HG02852 (cell line): ENCODE results near the gene SYCP2.
"Not testable (repeated sequence)": the region's sequence is repeated elsewhere in the genome, so short reads cannot be mapped to it uniquely, and the experiment has no call there.

Source experiments
- ATAC-seq: cut with Tn5 transposase; IDR thresholded peaks from one replicate; pipeline ENCODE4 v1.9.1; 2021; ENCODE audit warnings: mild to moderate bottlenecking, moderate library complexity; ENCODE audit not compliant: unreplicated experiment

SYCP2 gene

DNA sequence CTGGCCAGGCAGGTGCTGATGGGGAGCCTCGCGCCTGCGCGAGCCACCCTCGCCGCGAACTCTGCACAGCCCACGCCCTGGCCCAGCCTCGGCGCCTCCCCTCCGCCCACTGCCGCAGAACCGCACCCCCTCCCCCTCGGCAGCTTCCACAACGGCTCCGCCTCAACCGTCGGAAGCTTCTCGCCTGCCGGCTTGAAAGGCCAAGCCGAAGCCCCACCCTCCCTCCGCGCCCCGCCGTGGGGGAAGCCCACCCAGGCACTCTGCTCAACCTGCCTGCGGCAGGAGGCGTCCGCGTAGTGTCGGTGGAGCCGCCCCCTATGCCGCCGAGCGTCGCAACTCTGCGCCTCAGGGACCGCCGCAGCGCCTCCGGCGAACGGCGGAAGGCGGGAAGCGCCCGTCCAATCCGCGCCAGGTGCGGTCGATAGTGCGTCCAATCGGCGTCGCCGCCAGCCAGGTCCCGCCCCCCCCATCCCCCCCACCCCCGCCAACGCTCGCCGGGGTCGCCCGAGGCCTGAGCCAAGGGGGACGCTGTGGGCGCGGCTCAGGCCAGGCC lies at the start of gene SYCP2:
Gene SYCP2 (minus strand): TSS at position 342 of the 553 bp plus-strand sequence. CDS start 11,224 bp downstream, outside the sequence.
- ATAC-seq, result peak; percentile 34

- ATAC-seq, result no peak
Observed at GRCh38 chr20:59983076-59983475, 49.6 kb upstream of the SYCP2 start.

- no peak for ATAC-seq
Observed at GRCh38 chr20:59977086-59977485, 43.6 kb upstream of the SYCP2 start.

DNA sequence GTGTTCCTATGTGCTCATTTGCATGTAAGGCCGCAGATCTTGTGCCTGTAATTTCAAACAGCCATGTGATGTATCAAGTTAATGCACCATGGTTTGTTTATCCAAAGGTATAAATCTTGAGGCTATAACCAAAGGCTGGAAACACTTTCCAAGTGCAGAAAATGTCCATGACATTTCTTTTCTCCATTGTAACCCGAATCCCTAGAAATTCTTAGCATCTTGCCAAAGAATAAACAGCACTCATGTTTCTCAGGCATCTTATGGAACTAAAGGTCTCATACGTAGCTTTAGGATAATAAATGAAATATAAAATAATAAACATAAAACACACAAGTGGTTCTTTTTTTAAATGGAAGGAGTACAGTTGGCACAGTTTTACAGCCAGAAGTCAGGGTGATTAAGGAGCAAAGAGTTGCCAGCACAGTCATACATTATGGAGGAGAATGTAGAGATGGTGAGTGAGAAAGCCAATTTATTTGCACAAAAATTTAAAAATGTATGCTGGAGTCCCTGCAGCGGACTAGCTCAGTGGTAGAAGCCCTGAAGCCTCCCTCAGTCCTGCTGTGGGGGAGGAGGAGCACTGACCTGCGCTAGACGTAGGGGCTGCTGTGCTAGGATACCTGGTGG lies 42.8 kb upstream of the SYCP2 start:
- ATAC-seq, result no peak

DNA sequence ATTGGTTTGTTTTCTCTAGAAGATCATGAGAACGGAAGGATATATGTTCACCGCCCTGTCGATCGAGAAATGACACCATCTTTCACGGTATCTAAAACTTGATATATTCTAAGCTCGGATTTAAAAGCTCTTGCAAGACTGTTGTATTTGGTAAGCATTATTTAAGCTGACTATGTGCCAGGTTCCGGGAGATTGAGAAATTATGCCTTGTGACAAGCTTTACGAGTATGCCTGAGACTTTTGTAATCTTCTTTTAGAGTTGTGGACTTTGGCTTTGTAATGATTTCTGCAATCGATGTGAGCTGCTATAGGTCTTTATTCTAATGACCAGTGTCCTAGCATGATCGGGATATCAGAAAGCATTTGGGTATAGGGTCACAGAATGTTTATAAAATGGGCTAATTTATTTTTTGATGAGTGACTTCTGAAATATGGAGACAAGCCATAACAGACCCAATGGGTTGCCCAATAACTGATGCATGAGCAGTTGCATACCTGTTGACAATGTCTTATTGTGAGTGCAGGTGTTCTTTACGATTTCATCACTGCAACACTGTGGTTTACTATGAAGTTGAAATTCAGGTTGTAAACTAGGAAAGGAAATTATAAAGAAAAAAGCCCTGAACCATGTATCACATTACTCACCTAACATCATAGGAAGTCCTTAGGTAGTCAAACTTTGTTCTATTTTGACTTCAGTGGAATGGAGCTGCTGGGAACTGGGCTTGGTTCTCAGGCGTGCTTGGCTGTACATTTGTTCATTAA lies 38.8 kb upstream of the SYCP2 start:
- no peak for ATAC-seq

GRCh38 chr20:59971428-59971827 lies 38.0 kb upstream of the SYCP2 start:
- no peak for ATAC-seq

DNA sequence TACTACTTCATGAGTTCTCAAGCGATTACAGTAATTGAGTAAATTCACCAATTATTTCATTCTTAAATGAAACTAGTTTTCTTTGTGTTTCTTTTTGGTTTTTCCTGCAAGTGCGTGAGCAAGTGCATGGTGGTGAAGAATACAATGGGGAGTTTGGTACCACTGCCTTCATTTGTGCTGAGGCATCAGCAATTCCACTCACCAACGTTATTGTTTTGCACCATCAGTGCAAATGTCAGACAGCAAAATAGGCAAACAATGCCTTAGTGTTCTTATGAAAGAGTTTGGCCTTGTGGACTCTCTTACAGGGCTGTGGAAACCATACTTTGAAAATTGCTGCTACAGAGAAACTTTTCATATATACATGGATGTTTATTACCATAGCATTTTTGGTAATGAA lies 33.0 kb upstream of the SYCP2 start:
- no peak for ATAC-seq

- no peak for ATAC-seq
Observed at GRCh38 chr20:59962155-59962554, 28.7 kb upstream of the SYCP2 start.

- ATAC-seq, result no peak
Observed at GRCh38 chr20:59961423-59961822, 28.0 kb upstream of the SYCP2 start.

- ATAC-seq, result no peak
Observed at GRCh38 chr20:59958626-59959025, 25.2 kb upstream of the SYCP2 start.

- ATAC-seq, result no peak
Observed at GRCh38 chr20:59958123-59958522, 24.7 kb upstream of the SYCP2 start, which contains the start of gene CDH26. TSS of gene CDH26 (plus strand) at chr20:59958423. CDS start at chr20:59958727, 304 bp downstream.

- not testable (repeated sequence) for ATAC-seq
Observed at GRCh38 chr20:59957568-59957967, 24.1 kb upstream of the SYCP2 start.

DNA sequence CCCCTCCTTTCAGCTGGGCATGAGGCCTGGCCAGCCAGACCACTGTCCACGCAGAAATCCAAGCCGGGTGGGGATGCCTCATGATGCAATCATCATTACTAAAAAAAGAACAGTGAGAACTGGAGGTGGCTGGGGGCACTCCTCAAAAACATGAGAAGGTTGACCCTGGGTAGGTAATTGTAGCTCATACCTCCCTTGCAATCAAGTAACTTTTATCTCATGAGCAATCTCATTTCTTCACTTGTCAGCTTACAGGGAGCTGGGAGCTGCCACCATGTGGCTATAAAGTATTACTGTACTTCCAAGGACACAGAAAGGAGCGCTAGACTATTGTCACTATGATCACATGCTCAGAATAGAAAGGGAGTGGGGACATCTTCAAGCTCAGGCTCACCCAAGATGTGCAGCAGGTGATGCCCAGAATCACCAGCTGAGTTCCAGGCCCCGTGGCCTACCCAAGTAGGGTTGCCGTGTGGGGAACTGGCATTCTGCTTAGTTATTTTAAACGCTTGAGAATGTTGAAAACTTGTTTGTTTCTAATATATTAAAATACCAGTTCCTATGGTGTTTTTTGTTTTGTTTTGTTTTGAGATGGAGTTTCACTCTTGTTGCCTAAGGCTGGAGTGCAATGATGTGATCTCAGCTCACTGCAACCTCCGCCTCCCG lies 21.8 kb upstream of the SYCP2 start:
- no peak for ATAC-seq

DNA sequence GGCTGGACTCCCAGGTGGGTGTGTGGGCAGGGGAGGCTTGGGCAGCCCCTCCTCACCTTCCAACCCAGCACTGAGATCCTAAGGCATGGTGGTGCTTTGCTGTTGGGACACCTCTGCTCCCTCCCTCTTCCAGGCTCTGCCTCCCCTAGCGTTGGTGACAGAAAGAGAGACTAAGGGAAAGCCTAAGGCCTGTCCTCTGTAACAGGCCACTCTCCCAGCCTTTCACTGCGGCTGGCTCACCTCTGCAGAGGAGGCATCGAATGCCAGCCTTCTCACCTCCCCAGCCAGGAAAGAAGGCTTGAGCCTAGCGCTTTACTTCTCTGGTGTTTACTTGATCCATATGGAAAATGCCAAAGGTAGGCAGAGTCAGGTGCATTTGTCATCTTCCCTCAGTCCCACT lies 21.3 kb upstream of the SYCP2 start:
- ATAC-seq, result no peak

- no peak for ATAC-seq
Observed at GRCh38 chr20:59949911-59950310, 16.5 kb upstream of the SYCP2 start.

DNA sequence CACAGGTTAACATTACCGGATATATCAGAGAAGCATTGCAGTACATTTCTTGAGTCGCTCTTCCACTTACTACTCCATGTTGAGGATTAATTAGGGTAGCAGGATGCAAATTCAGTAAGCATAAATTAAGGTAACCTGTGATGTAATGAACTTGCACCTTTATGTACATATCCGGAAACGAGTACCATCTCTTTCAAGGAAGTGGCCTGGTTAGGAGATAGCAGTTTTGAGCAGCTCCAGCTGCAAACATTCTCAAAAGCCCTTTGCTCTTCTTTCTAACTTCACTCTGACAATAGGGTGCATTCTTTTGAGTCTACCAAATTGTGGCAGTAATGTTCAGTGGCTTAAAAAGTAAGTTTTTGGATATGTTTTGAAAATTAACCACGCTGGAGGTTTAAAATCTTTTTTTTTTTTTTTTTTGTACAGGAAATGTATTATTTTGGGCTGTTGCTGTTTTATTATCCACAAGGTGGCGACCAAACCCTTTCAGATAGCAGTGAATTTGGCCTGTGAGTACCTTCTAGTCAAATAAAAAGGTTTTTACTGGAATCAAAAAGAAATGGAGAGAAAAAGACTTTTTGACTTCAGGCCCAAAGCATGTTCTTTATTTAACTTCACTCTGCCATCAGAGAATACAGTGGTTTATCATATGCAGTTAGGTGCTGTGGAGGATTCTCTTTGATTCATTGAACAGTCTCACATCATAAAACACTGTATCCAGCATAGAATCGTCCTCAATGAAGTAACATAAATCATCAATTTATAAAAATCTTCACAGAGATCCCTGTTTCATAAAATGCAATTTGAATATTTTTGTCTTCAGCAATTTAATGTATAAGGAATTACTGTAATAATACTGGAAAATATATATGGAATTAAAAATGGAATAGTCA lies 15.6 kb upstream of the SYCP2 start:
- ATAC-seq, result no peak

GRCh38 chr20:59948212-59948611 lies 14.8 kb upstream of the SYCP2 start:
- ATAC-seq, result no peak

GRCh38 chr20:59947376-59947775 lies 13.9 kb upstream of the SYCP2 start:
- ATAC-seq, result no peak

GRCh38 chr20:59945731-59946130 lies 12.3 kb upstream of the SYCP2 start:
- no peak for ATAC-seq

- ATAC-seq, result no peak
Observed at GRCh38 chr20:59945175-59945574, 11.7 kb upstream of the SYCP2 start.

DNA sequence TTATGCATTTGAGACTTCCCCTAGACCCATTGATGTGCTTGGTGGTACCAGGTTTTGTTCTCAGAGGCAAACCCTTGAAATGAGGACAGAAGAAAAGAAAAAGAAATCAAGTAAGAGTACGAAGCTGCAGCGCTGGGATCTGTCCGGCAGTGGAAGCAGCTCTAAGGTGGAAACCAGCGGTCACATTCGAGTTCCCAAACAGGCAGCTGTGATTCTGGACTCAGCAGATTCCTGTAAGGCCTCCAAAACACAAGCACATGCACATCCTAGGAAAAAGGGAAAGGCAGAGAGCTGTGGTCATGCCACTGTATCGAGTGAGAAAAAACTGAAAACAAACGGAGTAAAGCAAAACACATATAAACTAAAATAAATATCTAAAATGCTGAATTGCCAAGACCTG lies 11.3 kb upstream of the SYCP2 start:
- ATAC-seq, result no peak
